Right lobe of liver (tissue), 6 donors: ENCODE data around the gene IL20RA. TPM values are rescaled to one million over a fixed set of nuclear protein-coding genes. Genes with fewer than 3 reads are reported as not detected.
"Not testable (repeated sequence)": the region's sequence is repeated elsewhere in the genome, so short reads cannot be mapped to it uniquely, and the experiment has no call there.

Experiments used
- ATAC-seq, 4 donors: fragments of 200-7000 bp; cut with Tn5 transposase; one replicate each; pipeline ENCODE4 v1.9.1; 2020; ENCODE audit warnings: mild to moderate bottlenecking in 4 of 4, moderate library complexity in 4 of 4
- DNase-seq, 3 donors: peaks; one replicate each; pipeline ENCODE4 v3.0.0-alpha.2; 2020
- H3K27ac ChIP-seq, 3 donors: fragments of 200-600 bp; one replicate each; pipeline ENCODE4 v1.8.0; 2022
- H3K27me3 ChIP-seq, 2 donors: fragments of 200-600 bp; one replicate each; pipeline ENCODE4 v1.8.0; 2022
- H3K36me3 ChIP-seq, 4 donors: fragments of 200-600 bp; sonication (generic) in 1 of 4; one replicate each; pipeline versions ENCODE4 v1.5.1 to v1.8.0; 2017 to 2022; ENCODE audit warnings: control low read depth in 1 of 4
- H3K4me1 ChIP-seq, 4 donors: fragments of 200-600 bp; sonication (generic) in 1 of 4; one replicate each; pipeline versions ENCODE4 v1.5.1 to v1.8.0; 2017 to 2022; ENCODE audit warnings: control low read depth in 1 of 4
- H3K4me3 ChIP-seq, 3 donors: fragments of 200-600 bp; one replicate each; pipeline ENCODE4 v1.8.0; 2022
- H3K9me3 ChIP-seq, 4 donors: fragments of 200-600 bp; sonication (generic) in 1 of 4; one replicate each; pipeline versions ENCODE4 v1.5.1 to v1.8.0; 2017 to 2022; ENCODE audit warnings: control low read depth in 1 of 4
- CTCF ChIP-seq, 4 donors: fragments of 200-600 bp in 3 of 4; fragments of 450-650 bp in 1 of 4; IDR thresholded peaks; one replicate each; pipeline versions ENCODE4 v1.5.1 to v1.8.0; 2016 to 2022; ENCODE audit warnings: antibody characterized with exemption in 4 of 4, mild to moderate bottlenecking in 2 of 4
- POLR2A ChIP-seq: fragments of 450-650 bp; IDR thresholded peaks from one replicate; pipeline ENCODE4 v1.6.1; 2017; ENCODE audit warnings: antibody characterized with exemption, mild to moderate bottlenecking
- WGBS: methylation state at CpG from one replicate; pipeline ENCODE4 v1.1.6; 2018; ENCODE audit warnings: low coverage, low lambda C conversion rate; ENCODE audit not compliant: insufficient coverage; ENCODE audit errors: missing lambda C conversion rate; 5-methylcytosine and 5-hydroxymethylcytosine counted together
- intact Hi-C, 2 donors: fragments of 100-400 bp; cut with DNase I; formaldehyde crosslinking; loops; one replicate each; pipeline versions ENCODE4 v1.11.2 to v1.14.1; 2022
- total RNA-seq, 6 experiments: library from RNA; depleted of rRNA in 2 of 6; stranded (reverse); fragments of >200 nt in 2 of 6; fragmentation: NEBNext Ultra II Directional in 3 of 6; extraction: Animal tissue kit (Norgen Biotek cat#: 25700) in 3 of 6; gene quantifications; one replicate each; pipeline versions ENCODE4 v1.1.0 to v1.2.4, GENCODE V29; 2016 to 2023
- donor health status: DM: no; HTN: yes; CAD: no.
- donor health status: DM: no; HTN: no; CAD: no.
- donor health status: DM: no; HTN: no; CAD: no.
- donor health status: DM: no; HTN: yes; CAD: no.
- donor health status: DM: no; HTN: yes; CAD: no.

Gene IL20RA
- total RNA-seq, 6 experiments from 2014 or later = 0.06 to 0.70 (median 0.12) TPM

- H3K4me3 ChIP-seq = no peak overlapping the region
- ATAC-seq (no peak), DNase-seq (no peak)
- WGBS = 66% methylated on average over 4 of the region's 4 CpGs
- TF ChIP-seq POLR2A (no peak), CTCF (IDR thresholded peaks at IDR 0.05) (no peak)
- H3K27me3 ChIP-seq = no peaks in the 10 kb centered on the region
- H3K27ac ChIP-seq = no peak overlapping the region
- H3K9me3 ChIP-seq = no peaks in the 10 kb centered on the region
- intact Hi-C loops = no loop called here
- no peaks in the 10 kb centered on the region for H3K4me1 ChIP-seq
- no peaks in the 10 kb centered on the region for H3K36me3 ChIP-seq
Measured at GRCh38 chr6:137084090-137084489, 39.3 kb upstream of the IL20RA start.

- H3K9me3 ChIP-seq = no peaks in the 10 kb centered on the region
- no peaks in the 10 kb centered on the region for H3K27me3 ChIP-seq
- no peak for DNase-seq
- intact Hi-C loops = no loop called here
- no peaks in the 10 kb centered on the region for H3K36me3 ChIP-seq
- TF ChIP-seq CTCF (IDR thresholded peaks at IDR 0.05) (no peak), POLR2A (no peak)
- no peaks in the 10 kb centered on the region for H3K4me1 ChIP-seq
- no peak overlapping the region for H3K4me3 ChIP-seq
- no peak for ATAC-seq
- H3K27ac ChIP-seq = no peak overlapping the region
- WGBS = 90% methylated on average over 3 of the region's 3 CpGs
Measured at GRCh38 chr6:137081997-137082396, 37.2 kb upstream of the IL20RA start.

GRCh38 chr6:137080711-137081110 lies 35.9 kb upstream of the IL20RA start:
- TF ChIP-seq CTCF (IDR thresholded peaks at IDR 0.05) (no peak), POLR2A (no peak)
- intact Hi-C loops = no loop called here
- ATAC-seq (no peak), DNase-seq (no peak)
- H3K4me1 ChIP-seq = no peaks in the 10 kb centered on the region
- H3K36me3 ChIP-seq = no peaks in the 10 kb centered on the region
- H3K9me3 ChIP-seq = no peaks in the 10 kb centered on the region
- H3K27me3 ChIP-seq = no peaks in the 10 kb centered on the region
- WGBS = 89% methylated on average over 3 of the region's 4 CpGs
- H3K27ac ChIP-seq = no peak overlapping the region
- no peak overlapping the region for H3K4me3 ChIP-seq

GRCh38 chr6:137076277-137077068 lies 31.7 kb upstream of the IL20RA start:
- H3K27me3 ChIP-seq = no peaks in the 10 kb centered on the region
- no peaks in the 10 kb centered on the region for H3K4me1 ChIP-seq
- H3K27ac ChIP-seq = no peak overlapping the region
- intact Hi-C loops = no loop called here
- TF ChIP-seq CTCF (IDR thresholded peaks at IDR 0.05) (peak; percentile 66 to 87 (median 84)), POLR2A (no peak)
- 70% methylated on average over 4 of the region's 4 CpGs for WGBS
- peak; percentile 99 to 100 (median 100) for ATAC-seq
- H3K4me3 ChIP-seq = no peak overlapping the region
- no peaks in the 10 kb centered on the region for H3K36me3 ChIP-seq
- DNase-seq = peak; percentile 70 to 79 (median 75)
- no peaks in the 10 kb centered on the region for H3K9me3 ChIP-seq

GRCh38 chr6:137075790-137076189 lies 31.0 kb upstream of the IL20RA start:
- H3K9me3 ChIP-seq, H3K4me3 ChIP-seq, H3K36me3 ChIP-seq, H3K27ac ChIP-seq, DNase-seq, H3K27me3 ChIP-seq, H3K4me1 ChIP-seq, intact Hi-C loops, ATAC-seq: not testable (repeated sequence)
- 67% methylated on average over 3 of the region's 3 CpGs for WGBS
